ENCODE data around the gene FYTTD1.

DNA sequence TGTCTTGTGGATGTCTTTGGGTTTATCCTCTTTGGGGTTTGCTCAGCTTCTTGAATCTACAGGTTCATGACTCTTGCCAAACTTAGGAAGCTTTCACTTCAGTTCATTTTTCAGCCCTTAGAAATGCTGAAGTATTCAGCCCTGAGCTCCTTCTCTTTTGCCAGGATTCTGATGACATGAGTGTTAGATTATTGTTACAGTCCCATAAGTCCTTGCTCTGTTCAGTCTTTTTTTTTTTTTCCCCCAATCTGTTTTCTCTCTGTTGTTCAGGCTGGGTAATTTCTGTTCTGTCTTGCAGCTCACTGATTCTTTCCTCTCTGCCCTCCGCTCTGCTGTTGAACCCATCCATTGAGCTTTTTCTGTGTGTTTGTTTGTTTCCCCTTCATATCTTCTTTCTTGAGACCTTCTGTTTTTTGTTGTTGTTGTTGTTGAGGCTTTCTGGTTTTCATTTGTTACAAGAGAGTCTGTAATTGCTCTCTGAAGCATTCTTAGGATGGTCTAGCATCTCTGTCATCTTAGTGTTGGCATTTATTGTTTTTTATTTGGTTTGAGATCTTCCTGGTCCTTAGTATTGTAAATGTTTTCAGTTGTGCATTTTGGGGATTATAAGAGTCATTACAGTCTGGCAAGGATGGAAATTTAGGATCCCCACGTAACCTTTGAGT is 59.8 kb downstream of the FYTTD1 start:
- TF ChIP-seq, protein P1, sequence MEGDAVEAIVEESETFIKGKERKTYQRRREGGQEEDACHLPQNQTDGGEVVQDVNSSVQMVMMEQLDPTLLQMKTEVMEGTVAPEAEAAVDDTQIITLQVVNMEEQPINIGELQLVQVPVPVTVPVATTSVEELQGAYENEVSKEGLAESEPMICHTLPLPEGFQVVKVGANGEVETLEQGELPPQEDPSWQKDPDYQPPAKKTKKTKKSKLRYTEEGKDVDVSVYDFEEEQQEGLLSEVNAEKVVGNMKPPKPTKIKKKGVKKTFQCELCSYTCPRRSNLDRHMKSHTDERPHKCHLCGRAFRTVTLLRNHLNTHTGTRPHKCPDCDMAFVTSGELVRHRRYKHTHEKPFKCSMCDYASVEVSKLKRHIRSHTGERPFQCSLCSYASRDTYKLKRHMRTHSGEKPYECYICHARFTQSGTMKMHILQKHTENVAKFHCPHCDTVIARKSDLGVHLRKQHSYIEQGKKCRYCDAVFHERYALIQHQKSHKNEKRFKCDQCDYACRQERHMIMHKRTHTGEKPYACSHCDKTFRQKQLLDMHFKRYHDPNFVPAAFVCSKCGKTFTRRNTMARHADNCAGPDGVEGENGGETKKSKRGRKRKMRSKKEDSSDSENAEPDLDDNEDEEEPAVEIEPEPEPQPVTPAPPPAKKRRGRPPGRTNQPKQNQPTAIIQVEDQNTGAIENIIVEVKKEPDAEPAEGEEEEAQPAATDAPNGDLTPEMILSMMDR (IDR thresholded peaks at IDR 0.05): no peak
- no peak for TF ChIP-seq POLR2A (IDR thresholded peaks at IDR 0.05)
- TF ChIP-seq EP300 (IDR thresholded peaks at IDR 0.05; ENCODE audit: low read depth): no peak
